GM06990 (cell line): ENCODE data around the gene LPP.

Experiments
- DNase-seq: peaks from one replicate; pipeline ENCODE4 v3.0.0-alpha.2; 2011; ENCODE audit not compliant: insufficient read length; ENCODE audit errors: extremely low read depth
- H3K27me3 ChIP-seq: replicated peaks from 2 replicates; pipeline ENCODE4 v1.6.0; 2011; ENCODE audit warnings: low read length; ENCODE audit not compliant: control insufficient read depth, insufficient read depth
- H3K36me3 ChIP-seq: 2 replicates; pipeline ENCODE4 v1.5.1; 2011; ENCODE audit warnings: low read length; ENCODE audit not compliant: control insufficient read depth, insufficient read depth
- H3K4me3 ChIP-seq: replicated peaks from 2 replicates; pipeline ENCODE4 v1.5.1; 2011; ENCODE audit warnings: low read depth, mild to moderate bottlenecking, control low read depth, low read length
- CTCF ChIP-seq: IDR thresholded peaks from 2 replicates; pipeline ENCODE4 v1.5.1; 2011; ENCODE audit warnings: low read length, control low read depth, mild to moderate bottlenecking, inconsistent platforms; ENCODE audit not compliant: insufficient read depth, poor library complexity, severe bottlenecking

LPP gene

GRCh38 chr3:188154014-188154808, at the start of gene LPP:
TSS of gene LPP (plus strand) at chr3:188154157. CDS start at chr3:188406121, 251,964 bp downstream.
- DNase-seq: peak; percentile 30
- Histone ChIP-seq H3K36me3 (no peaks in the 10 kb centered on the region), H3K4me3 (peak within 1 kb of the TSS; percentile 59), H3K27me3 (no peaks in the 10 kb centered on the region; the same call in 1 of the 2 replicates)
- TF ChIP-seq CTCF: no peak

GRCh38 chr3:188106006-188106405, 48.0 kb upstream of the LPP start:
- no peak for TF ChIP-seq CTCF
- DNase-seq: no peak
- H3K27me3 ChIP-seq: no peaks in the 10 kb centered on the region; the same call in 1 of the 2 replicates
- no peaks in the 10 kb centered on the region for H3K36me3 ChIP-seq
- no peak overlapping the region for H3K4me3 ChIP-seq

- H3K4me3 ChIP-seq: no peak overlapping the region
- no peaks in the 10 kb centered on the region; the same call in 1 of the 2 replicates for H3K27me3 ChIP-seq
- TF ChIP-seq CTCF: no peak
- no peaks in the 10 kb centered on the region for H3K36me3 ChIP-seq
- DNase-seq: no peak
Observed at GRCh38 chr3:188106454-188106853, 47.5 kb upstream of the LPP start.

- no peak for TF ChIP-seq CTCF
- no peaks in the 10 kb centered on the region for H3K36me3 ChIP-seq
- no peaks in the 10 kb centered on the region; the same call in 1 of the 2 replicates for H3K27me3 ChIP-seq
- DNase-seq: no peak
- no peak overlapping the region for H3K4me3 ChIP-seq
Observed at GRCh38 chr3:188106887-188107830, 46.8 kb upstream of the LPP start.

- Histone ChIP-seq H3K4me3 (no peak overlapping the region), H3K36me3 (no peaks in the 10 kb centered on the region), H3K27me3 (no peaks in the 10 kb centered on the region; the same call in 1 of the 2 replicates)
- no peak for TF ChIP-seq CTCF
- DNase-seq: no peak
Observed at GRCh38 chr3:188108703-188109412, 45.1 kb upstream of the LPP start.
